Endothelial cell of umbilical vein (primary cell): Measurements from ENCODE around the gene MRPS12. TPM values are rescaled to one million over a fixed set of nuclear protein-coding genes. Genes with fewer than 3 reads are reported as not detected.

Experiments used
- BruUV-seq: library from RNA; stranded (reverse); fragments of 400-500 nt; replicated peaks from 2 replicates; lab custom pipeline; 2021; lab: Mats Ljungman, UMichigan
- CTCF ChIA-PET: fragments of 300-600, 350-600 bp; sonication (Branson Sonifier 250); formaldehyde crosslinking; loops from one replicate; lab custom pipeline; 2021; ENCODE audit warnings: antibody characterized with exemption, inconsistent platforms; lab: Charles Lee
- POLR2A ChIA-PET: fragments of 300-600, 350-600 bp; sonication (Branson Sonifier 250); formaldehyde crosslinking; loops from one replicate; lab custom pipeline; 2021; ENCODE audit warnings: antibody characterized with exemption, inconsistent platforms; lab: Charles Lee
- DNase-seq: peaks from one replicate; pipeline ENCODE4 v3.0.0-alpha.2; 2011; ENCODE audit warnings: low read depth, low spot score
- FAIRE-seq: peaks from 2 replicates; lab custom pipeline; 2011; peaks lifted over from hg19 to GRCh38; lab: Jason Lieb, UNC
- H2AFZ ChIP-seq: 2 replicates; pipeline ENCODE4 v1.6.0; 2012; ENCODE audit warnings: low read depth, low read length, control low read depth, inconsistent platforms
- H3K27ac ChIP-seq: 2 replicates; pipeline ENCODE4 v1.5.1; 2011; ENCODE audit warnings: low read depth, mild to moderate bottlenecking, control low read depth, low read length, moderate library complexity; ENCODE audit not compliant: insufficient read depth
- H3K27me3 ChIP-seq, 2 experiments: 2 replicates each; pipeline versions ENCODE4 v1.6.0 to v1.6.1; 2011; ENCODE audit warnings: low read length in 2 of 2, mixed read lengths in 1 of 2; ENCODE audit not compliant: control insufficient read depth in 2 of 2, insufficient read depth in 2 of 2
- H3K36me3 ChIP-seq, 2 experiments: 2 replicates in 1 of 2; 3 replicates in 1 of 2; pipeline ENCODE4 v1.5.1; 2011; ENCODE audit warnings: low read length in 2 of 2, mild to moderate bottlenecking in 1 of 2, moderate library complexity in 1 of 2; ENCODE audit not compliant: control insufficient read depth in 2 of 2, insufficient read depth in 2 of 2; ENCODE audit errors: extremely low read depth in 1 of 2
- H3K4me1 ChIP-seq: 3 replicates; pipeline ENCODE4 v1.5.1; 2011; ENCODE audit warnings: mild to moderate bottlenecking, low read length; ENCODE audit not compliant: control insufficient read depth, insufficient read depth; ENCODE audit errors: extremely low read depth
- H3K4me2 ChIP-seq: 2 replicates; pipeline ENCODE4 v1.6.1; 2011; ENCODE audit warnings: low read length, control low read depth, mixed read lengths; ENCODE audit not compliant: insufficient read depth
- H3K4me3 ChIP-seq, 3 experiments: fragments of 200-600 bp in 1 of 3; sonication (generic), shearing (Covaris generic) in 1 of 3; replicated peaks in 1 of 3; 2 replicates each; pipeline ENCODE4 v1.5.1; 2011 to 2016; ENCODE audit warnings: control low read depth in 3 of 3, low read length in 3 of 3, mild to moderate bottlenecking in 2 of 3, inconsistent platforms in 1 of 3, low read depth in 1 of 3, moderate library complexity in 1 of 3; ENCODE audit not compliant: insufficient read depth in 1 of 3
- H3K79me2 ChIP-seq: 2 replicates; pipeline ENCODE4 v1.6.0; 2012; ENCODE audit warnings: low read length, inconsistent platforms; ENCODE audit not compliant: control insufficient read depth, insufficient read depth
- H3K9ac ChIP-seq: replicated peaks from 2 replicates; pipeline ENCODE3; 2011; ENCODE audit warnings: low read length, control low read depth; ENCODE audit not compliant: insufficient read depth; ENCODE audit errors: extremely low read depth
- H3K9me1 ChIP-seq: replicated peaks from 3 replicates; pipeline ENCODE4 v1.6.0; 2011; ENCODE audit warnings: mild to moderate bottlenecking, low read length; ENCODE audit not compliant: control insufficient read depth, insufficient read depth; ENCODE audit errors: extremely low read depth
- H3K9me3 ChIP-seq: replicated peaks from 2 replicates; pipeline ENCODE4 v1.5.1; 2012; ENCODE audit warnings: low read length, inconsistent platforms; ENCODE audit not compliant: control insufficient read depth, insufficient read depth
- H4K20me1 ChIP-seq: replicated peaks from 2 replicates; pipeline ENCODE3; 2011; ENCODE audit warnings: mild to moderate bottlenecking, low read length; ENCODE audit not compliant: control insufficient read depth, insufficient read depth; ENCODE audit errors: extremely low read depth
- CTCF ChIP-seq, 2 donors: IDR thresholded peaks; 1 replicate in 1 of 2; 2 replicates in 1 of 2; pipeline ENCODE4 v1.5.1; 2011; ENCODE audit warnings: low read length in 2 of 2, mild to moderate bottlenecking in 2 of 2, moderate library complexity in 2 of 2, control low read depth in 1 of 2, inconsistent platforms in 1 of 2, low read depth in 1 of 2; ENCODE audit not compliant: insufficient read depth in 1 of 2; ENCODE audit errors: extremely low read depth in 1 of 2
- EZH2 ChIP-seq: IDR thresholded peaks from 2 replicates; pipeline ENCODE4 v1.6.1; 2012; ENCODE audit warnings: borderline replicate concordance, low read depth, mild to moderate bottlenecking, moderate library complexity, low read length, inconsistent platforms; ENCODE audit not compliant: severe bottlenecking
- FOS ChIP-seq: IDR thresholded peaks from 2 replicates; pipeline ENCODE4 v1.6.1; 2011; ENCODE audit warnings: mild to moderate bottlenecking, low read length, moderate library complexity, borderline replicate concordance; ENCODE audit not compliant: insufficient read depth
- GATA2 ChIP-seq: IDR thresholded peaks from 2 replicates; pipeline ENCODE4 v1.7.0; 2011; ENCODE audit warnings: low read depth, mild to moderate bottlenecking, moderate library complexity, mixed read lengths, low read length; ENCODE audit not compliant: insufficient read length, insufficient read depth
- JUN ChIP-seq: IDR thresholded peaks from 2 replicates; pipeline ENCODE4 v1.6.1; 2011; ENCODE audit warnings: borderline replicate concordance, low read depth; ENCODE audit not compliant: insufficient read length, insufficient read depth
- MAX ChIP-seq: IDR thresholded peaks from 2 replicates; pipeline ENCODE4 v1.6.1; 2011; ENCODE audit not compliant: insufficient read depth, insufficient read length
- MYC ChIP-seq: IDR thresholded peaks from one replicate; pipeline ENCODE4 v1.6.1; 2011; ENCODE audit warnings: mild to moderate bottlenecking, low read depth, low read length
- POLR2A ChIP-seq: IDR thresholded peaks from 2 replicates; pipeline ENCODE4 v1.6.1; 2012; ENCODE audit warnings: low read depth, mild to moderate bottlenecking, control low read depth, low read length
- POLR2AphosphoS5 ChIP-seq: IDR thresholded peaks from 2 replicates; pipeline ENCODE4 v1.6.1; 2012; ENCODE audit warnings: low read depth, mild to moderate bottlenecking, control low read depth, low read length, moderate library complexity; ENCODE audit not compliant: insufficient read depth
- dilution Hi-C: fragments of 300-500 bp; cut with MboI; formaldehyde crosslinking; loops from one replicate; pipeline ENCODE4 v1.15.0; 2019; ENCODE audit warnings: low sequenced_read_pairs; ENCODE audit not compliant: extremely low pct_ligation_motif_present
- intact Hi-C: fragments of 100-400 bp; cut with micrococcal nuclease; formaldehyde crosslinking; loops from one replicate; pipeline ENCODE4 v1.10.0; 2022
- polyA plus RNA-seq, 4 experiments: library from polyadenylated mRNA; depleted of rRNA in 3 of 4; stranded (reverse) in 3 of 4; unstranded in 1 of 4; fragments of >200 nt; gene quantifications; 2 replicates each; pipeline versions ENCODE4 v1.2.1 to v1.2.3, GENCODE V29; 2011 to 2012; ENCODE audit warnings: missing spikeins in 1 of 4
- total RNA-seq: library from RNA; stranded (reverse); gene quantifications from 2 replicates; pipeline ENCODE4 v1.2.3, GENCODE V29; 2021

MRPS12 gene
- total and polyA plus RNA-seq, 2 donors (not counting 3 experiments of a cell fraction or from before 2014, with no cell fraction given): 49.3 to 86.3 TPM

GRCh38 chr19:38953677-38954076, 22.9 kb downstream of the MRPS12 start:
- DNase-seq (no peak), FAIRE-seq (no peak)
- Histone ChIP-seq H2AFZ (no peak overlapping the region), H3K4me1 (no peaks in the 10 kb centered on the region), H3K4me2 (no peak overlapping the region), H3K9me3 (no peaks in the 10 kb centered on the region), H3K27ac (no peak overlapping the region), H3K9me1 (no peaks in the 10 kb centered on the region), H3K36me3 (peaks cover 0 to 2% of the 10 kb centered on the region in 2 experiments), H4K20me1 (no peaks in the 10 kb centered on the region), H3K4me3 (no peak overlapping the region), H3K9ac (no peak overlapping the region), H3K27me3 (no peaks in the 10 kb centered on the region), H3K79me2 (no peaks in the 10 kb centered on the region)
- TF ChIP-seq JUN: no peak
- no peak for TF ChIP-seq EZH2
- TF ChIP-seq GATA2: no peak
- no peak for TF ChIP-seq CTCF (IDR thresholded peaks at IDR 0.05; ENCODE audit: extremely low read depth in 1 of 2, insufficient read depth in 1 of 2, low read depth in 1 of 2, low read length in 2 of 2)
- TF ChIP-seq FOS: no peak
- no peak for TF ChIP-seq MAX
- no peak for TF ChIP-seq POLR2AphosphoS5
- no peak for TF ChIP-seq POLR2A
- TF ChIP-seq MYC: no peak
- dilution Hi-C loops: no loop called here
- ChIA-PET POLR2A (no interaction called here), CTCF (interaction anchor here (0.9 to 2.3 kb wide), 4 partner anchors 8 to 551 kb away, joined by 3 to 8 read pairs (median 6); partner anchors contain the start of genes FAM98C, MRPS12 and SARS2)
- no TSS peak for BruUV-seq
- intact Hi-C loops: no loop called here
